ENCODE measurements around the gene HSPA4L. TPM values are rescaled to one million over a fixed set of nuclear protein-coding genes. Genes with fewer than 3 reads are reported as not detected.

Gene HSPA4L
- total RNA-seq, 2 experiments from 2014 or later: 0.16 to 0.26 TPM

- no peaks in the 10 kb centered on the region for H3K36me3 Mint-ChIP-seq (ENCODE audit: low read depth)
- no peaks in the 10 kb centered on the region for H3K9me3 Mint-ChIP-seq (ENCODE audit: insufficient read depth)
- no peak overlapping the region for H3K4me3 Mint-ChIP-seq
- no peak overlapping the region for H3K27ac Mint-ChIP-seq
- ATAC-seq: no peak
- H3K27me3 Mint-ChIP-seq (ENCODE audit: low read depth): peaks cover 29% of the 10 kb centered on the region
- POLR2A ChIA-PET: no interaction called here
- CTCF ChIA-PET: no interaction called here
- no peaks in the 10 kb centered on the region for H3K4me1 Mint-ChIP-seq (ENCODE audit: low read depth)
- DNase-seq: no peak
Measured at GRCh38 chr4:127791391-127791790, 9.3 kb downstream of the HSPA4L start.

- ChIA-PET POLR2A (no interaction called here), CTCF (no interaction called here)
- H3K27me3 Mint-ChIP-seq (ENCODE audit: low read depth): peaks cover 29% of the 10 kb centered on the region
- ATAC-seq (no peak), DNase-seq (no peak)
- H3K27ac Mint-ChIP-seq: no peak overlapping the region
- no peaks in the 10 kb centered on the region for H3K4me1 Mint-ChIP-seq (ENCODE audit: low read depth)
- H3K36me3 Mint-ChIP-seq (ENCODE audit: low read depth): no peaks in the 10 kb centered on the region
- H3K4me3 Mint-ChIP-seq: no peak overlapping the region
- H3K9me3 Mint-ChIP-seq (ENCODE audit: insufficient read depth): no peaks in the 10 kb centered on the region
Measured at GRCh38 chr4:127793528-127793927, 11.4 kb downstream of the HSPA4L start.

GRCh38 chr4:127799711-127800110 is 17.6 kb downstream of the HSPA4L start:
- peaks cover 10% of the 10 kb centered on the region for H3K27me3 Mint-ChIP-seq (ENCODE audit: low read depth)
- POLR2A ChIA-PET: no interaction called here
- no peaks in the 10 kb centered on the region for H3K36me3 Mint-ChIP-seq (ENCODE audit: low read depth)
- CTCF ChIA-PET: no interaction called here
- H3K9me3 Mint-ChIP-seq (ENCODE audit: insufficient read depth): no peaks in the 10 kb centered on the region
- ATAC-seq (no peak), DNase-seq (no peak)
- no peak overlapping the region for H3K4me3 Mint-ChIP-seq
- H3K27ac Mint-ChIP-seq: no peak overlapping the region
- H3K4me1 Mint-ChIP-seq (ENCODE audit: low read depth): no peaks in the 10 kb centered on the region

GRCh38 chr4:127809173-127809800 is 27.2 kb downstream of the HSPA4L start:
- Mint-ChIP-seq H3K4me3 (no peak overlapping the region), H3K4me1 (ENCODE audit: low read depth) (no peaks in the 10 kb centered on the region), H3K9me3 (ENCODE audit: insufficient read depth) (no peaks in the 10 kb centered on the region), H3K27me3 (ENCODE audit: low read depth) (peaks cover 8% of the 10 kb centered on the region), H3K36me3 (ENCODE audit: low read depth) (no peaks in the 10 kb centered on the region), H3K27ac (no peak overlapping the region)
- CTCF ChIA-PET: no interaction called here
- ATAC-seq: no peak
- DNase-seq: no peak
- POLR2A ChIA-PET: no interaction called here

GRCh38 chr4:127810551-127810950 is 28.4 kb downstream of the HSPA4L start:
- H3K9me3 Mint-ChIP-seq (ENCODE audit: insufficient read depth): no peaks in the 10 kb centered on the region
- CTCF ChIA-PET: no interaction called here
- H3K4me1 Mint-ChIP-seq (ENCODE audit: low read depth): no peaks in the 10 kb centered on the region
- no peak overlapping the region for H3K4me3 Mint-ChIP-seq
- POLR2A ChIA-PET: no interaction called here
- DNase-seq (no peak), ATAC-seq (no peak)
- peaks cover 8% of the 10 kb centered on the region for H3K27me3 Mint-ChIP-seq (ENCODE audit: low read depth)
- no peak overlapping the region for H3K27ac Mint-ChIP-seq
- no peaks in the 10 kb centered on the region for H3K36me3 Mint-ChIP-seq (ENCODE audit: low read depth)

- H3K4me1 Mint-ChIP-seq (ENCODE audit: low read depth): no peaks in the 10 kb centered on the region
- ChIA-PET POLR2A (interaction anchor here (0.6 kb wide), 1 partner anchor 14 kb away, joined by 4 read pairs; no protein-coding TSS in a partner anchor), CTCF (no interaction called here)
- DNase-seq (no peak), ATAC-seq (no peak)
- peaks cover 11% of the 10 kb centered on the region for H3K27me3 Mint-ChIP-seq (ENCODE audit: low read depth)
- H3K36me3 Mint-ChIP-seq (ENCODE audit: low read depth): no peaks in the 10 kb centered on the region
- H3K27ac Mint-ChIP-seq: no peak overlapping the region
- no peaks in the 10 kb centered on the region for H3K9me3 Mint-ChIP-seq (ENCODE audit: insufficient read depth)
- no peak overlapping the region for H3K4me3 Mint-ChIP-seq
Measured at GRCh38 chr4:127822430-127822829, 40.3 kb downstream of the HSPA4L start.

GRCh38 chr4:127828121-127828520 is 46.0 kb downstream of the HSPA4L start:
- Mint-ChIP-seq H3K4me1 (ENCODE audit: low read depth) (no peaks in the 10 kb centered on the region), H3K4me3 (no peak overlapping the region), H3K27ac (no peak overlapping the region), H3K27me3 (ENCODE audit: low read depth) (peaks cover 12% of the 10 kb centered on the region), H3K36me3 (ENCODE audit: low read depth) (no peaks in the 10 kb centered on the region), H3K9me3 (ENCODE audit: insufficient read depth) (no peaks in the 10 kb centered on the region)
- DNase-seq (no peak), ATAC-seq (no peak)
- ChIA-PET CTCF (no interaction called here), POLR2A (interaction anchor here (0.6 kb wide), 1 partner anchor 22 kb away, joined by 4 read pairs; no protein-coding TSS in a partner anchor)

- ATAC-seq (no peak), DNase-seq (no peak)
- Mint-ChIP-seq H3K4me1 (ENCODE audit: low read depth) (no peaks in the 10 kb centered on the region), H3K9me3 (ENCODE audit: insufficient read depth) (no peaks in the 10 kb centered on the region), H3K27ac (no peak overlapping the region), H3K4me3 (no peak overlapping the region), H3K27me3 (ENCODE audit: low read depth) (peaks cover 9% of the 10 kb centered on the region), H3K36me3 (ENCODE audit: low read depth) (no peaks in the 10 kb centered on the region)
- POLR2A ChIA-PET: no interaction called here
- CTCF ChIA-PET: no interaction called here
Measured at GRCh38 chr4:127829014-127829413, 46.9 kb downstream of the HSPA4L start.

GRCh38 chr4:127832585-127832984 is 50.5 kb downstream of the HSPA4L start:
- POLR2A ChIA-PET: interaction anchor here (1.2 kb wide), 1 partner anchor 16 kb away, joined by 3 read pairs; no protein-coding TSS in a partner anchor
- H3K27ac Mint-ChIP-seq: no peak overlapping the region
- no peak for ATAC-seq
- no peaks in the 10 kb centered on the region for H3K4me1 Mint-ChIP-seq (ENCODE audit: low read depth)
- CTCF ChIA-PET: no interaction called here
- H3K9me3 Mint-ChIP-seq (ENCODE audit: insufficient read depth): no peaks in the 10 kb centered on the region
- H3K36me3 Mint-ChIP-seq (ENCODE audit: low read depth): no peaks in the 10 kb centered on the region
- no peak overlapping the region for H3K4me3 Mint-ChIP-seq
- H3K27me3 Mint-ChIP-seq (ENCODE audit: low read depth): peaks cover 8% of the 10 kb centered on the region
- DNase-seq: no peak

GRCh38 chr4:127843704-127844600 is 61.8 kb downstream of the HSPA4L start:
- Mint-ChIP-seq H3K27ac (no peak overlapping the region), H3K4me3 (no peak overlapping the region), H3K36me3 (ENCODE audit: low read depth) (peaks cover 14% of the 10 kb centered on the region), H3K9me3 (ENCODE audit: insufficient read depth) (peaks cover 13% of the 10 kb centered on the region), H3K27me3 (ENCODE audit: low read depth) (no peaks in the 10 kb centered on the region), H3K4me1 (ENCODE audit: low read depth) (no peaks in the 10 kb centered on the region)
- DNase-seq (no peak), ATAC-seq (no peak)
- CTCF ChIA-PET: no interaction called here
- POLR2A ChIA-PET: no interaction called here

GRCh38 chr4:127844601-127845116 is 62.5 kb downstream of the HSPA4L start:
- Mint-ChIP-seq H3K27me3 (ENCODE audit: low read depth) (no peaks in the 10 kb centered on the region), H3K4me3 (no peak overlapping the region), H3K4me1 (ENCODE audit: low read depth) (no peaks in the 10 kb centered on the region), H3K36me3 (ENCODE audit: low read depth) (peaks cover 17% of the 10 kb centered on the region), H3K9me3 (ENCODE audit: insufficient read depth) (peaks cover 18% of the 10 kb centered on the region), H3K27ac (no peak overlapping the region)
- ChIA-PET CTCF (no interaction called here), POLR2A (no interaction called here)
- DNase-seq: no peak
- no peak for ATAC-seq

- CTCF ChIA-PET: no interaction called here
- ATAC-seq (no peak), DNase-seq (no peak)
- Mint-ChIP-seq H3K27me3 (ENCODE audit: low read depth) (no peaks in the 10 kb centered on the region), H3K36me3 (ENCODE audit: low read depth) (peaks cover 26% of the 10 kb centered on the region), H3K9me3 (ENCODE audit: insufficient read depth) (peaks cover 32% of the 10 kb centered on the region), H3K4me1 (ENCODE audit: low read depth) (no peaks in the 10 kb centered on the region), H3K4me3 (no peak overlapping the region), H3K27ac (no peak overlapping the region)
- POLR2A ChIA-PET: no interaction called here
Measured at GRCh38 chr4:127846061-127846460, 63.9 kb downstream of the HSPA4L start.

All from activated CD8-positive, alpha-beta T cell treated with anti-CD3 and anti-CD28 coated beads, Interleukin-2, amount 10 ng/mL, durations not matched to agents 7 days and 5 days (primary cell).